ENCODE results near the gene SRSF1.

DNA sequence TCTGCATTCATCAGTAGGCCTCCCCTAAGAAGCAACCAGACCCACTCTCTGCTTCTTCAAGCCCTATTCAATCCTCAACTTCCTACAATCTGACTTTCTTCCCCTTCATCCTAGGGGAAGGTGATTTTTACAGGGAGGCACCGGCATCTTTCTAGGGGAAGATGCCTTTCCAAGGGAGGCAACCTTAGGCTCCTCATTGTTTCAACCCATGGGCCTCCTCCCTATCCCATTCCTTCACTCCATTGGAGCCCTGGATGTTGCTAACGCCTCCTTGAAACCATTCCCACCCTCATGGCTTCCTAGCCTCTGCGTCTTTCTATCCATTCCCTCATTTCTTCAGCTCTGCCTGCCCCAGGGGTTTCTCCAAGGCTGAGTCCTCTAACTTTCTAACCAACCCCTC lies 49.2 kb downstream of the SRSF1 start:
- TF ChIP-seq, protein P1, sequence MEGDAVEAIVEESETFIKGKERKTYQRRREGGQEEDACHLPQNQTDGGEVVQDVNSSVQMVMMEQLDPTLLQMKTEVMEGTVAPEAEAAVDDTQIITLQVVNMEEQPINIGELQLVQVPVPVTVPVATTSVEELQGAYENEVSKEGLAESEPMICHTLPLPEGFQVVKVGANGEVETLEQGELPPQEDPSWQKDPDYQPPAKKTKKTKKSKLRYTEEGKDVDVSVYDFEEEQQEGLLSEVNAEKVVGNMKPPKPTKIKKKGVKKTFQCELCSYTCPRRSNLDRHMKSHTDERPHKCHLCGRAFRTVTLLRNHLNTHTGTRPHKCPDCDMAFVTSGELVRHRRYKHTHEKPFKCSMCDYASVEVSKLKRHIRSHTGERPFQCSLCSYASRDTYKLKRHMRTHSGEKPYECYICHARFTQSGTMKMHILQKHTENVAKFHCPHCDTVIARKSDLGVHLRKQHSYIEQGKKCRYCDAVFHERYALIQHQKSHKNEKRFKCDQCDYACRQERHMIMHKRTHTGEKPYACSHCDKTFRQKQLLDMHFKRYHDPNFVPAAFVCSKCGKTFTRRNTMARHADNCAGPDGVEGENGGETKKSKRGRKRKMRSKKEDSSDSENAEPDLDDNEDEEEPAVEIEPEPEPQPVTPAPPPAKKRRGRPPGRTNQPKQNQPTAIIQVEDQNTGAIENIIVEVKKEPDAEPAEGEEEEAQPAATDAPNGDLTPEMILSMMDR (conservative IDR thresholded peaks at IDR 0.05 in 1 of 2, IDR thresholded peaks at IDR 0.05 in 1 of 2; ENCODE audit: extremely low read depth in 1 of 2, insufficient read depth in 1 of 2, low read depth in 1 of 2, low read length in 2 of 2): no peak
- no peak for TF ChIP-seq EZH2 (IDR thresholded peaks at IDR 0.05; ENCODE audit: borderline replicate concordance, low read length)
